Gastroesophageal sphincter (tissue), 4 donors: ENCODE data around the gene HECW1. TPM values are rescaled to one million over a fixed set of nuclear protein-coding genes. Genes with fewer than 3 reads are reported as not detected.

Source experiments
- ATAC-seq: fragments of 150-250 bp; one replicate; pipeline ENCODE4 v1.9.1; 2016; ENCODE audit warnings: mild to moderate bottlenecking, moderate library complexity
- H3K27ac ChIP-seq, 4 donors: fragments of 200-600 bp; sonication (generic) in 3 of 4; 1 replicate in 3 of 4; 2 replicates in 1 of 4; pipeline ENCODE4 v1.5.1; 2016 to 2019
- H3K27me3 ChIP-seq: fragments of 200-600 bp; sonication (generic); one replicate; pipeline ENCODE4 v1.5.1; 2019
- H3K36me3 ChIP-seq, 2 donors: fragments of 200-600 bp; sonication (generic); one replicate each; pipeline ENCODE4 v1.5.1; 2019; ENCODE audit warnings: control low read depth in 1 of 2
- H3K4me1 ChIP-seq, 3 donors: fragments of 200-600 bp; sonication (generic); 1 replicate in 2 of 3; 2 replicates in 1 of 3; pipeline ENCODE4 v1.5.1; 2016 to 2019; ENCODE audit warnings: control low read depth in 2 of 3
- H3K4me3 ChIP-seq, 2 donors: fragments of 200-600 bp; sonication (generic); one replicate each; pipeline ENCODE4 v1.5.1; 2019; ENCODE audit warnings: mild to moderate bottlenecking in 1 of 2, moderate library complexity in 1 of 2
- H3K9me3 ChIP-seq, 3 donors: fragments of 200-600 bp; sonication (generic); one replicate each; pipeline ENCODE4 v1.5.1; 2017 to 2019; ENCODE audit warnings: control low read depth in 2 of 3
- EP300 ChIP-seq: sonication (generic); formaldehyde crosslinking; IDR thresholded peaks from one replicate; pipeline ENCODE4 v1.6.1; 2017; ENCODE audit warnings: antibody characterized with exemption, mild to moderate bottlenecking
- POLR2A ChIP-seq, 2 donors: fragments of 450-650 bp; IDR thresholded peaks; one replicate each; pipeline ENCODE4 v1.6.1; 2017; ENCODE audit warnings: antibody characterized with exemption in 2 of 2, mild to moderate bottlenecking in 2 of 2, moderate library complexity in 1 of 2
- POLR2AphosphoS5 ChIP-seq: sonication (generic); formaldehyde crosslinking; IDR thresholded peaks from one replicate; pipeline ENCODE4 v1.6.1; 2017; ENCODE audit warnings: antibody characterized with exemption
- WGBS, 2 donors: methylation state at CpG; one replicate each; pipeline ENCODE4 v1.1.5; 2018; ENCODE audit warnings: low coverage in 1 of 2; 5-methylcytosine and 5-hydroxymethylcytosine counted together
- total RNA-seq, 4 donors: library from RNA; depleted of rRNA; stranded (reverse); fragments of >200 nt; gene quantifications; one replicate each; pipeline ENCODE4 v1.1.0, GENCODE V29; 2016
- TF ChIP-seq, protein P1 (sequence below), 4 experiments: fragments of 200-600 bp in 2 of 4; fragments of 450-650 bp in 2 of 4; sonication (generic) in 1 of 4; IDR thresholded peaks; one replicate each; pipeline ENCODE4 v1.5.1; 2017 to 2019; ENCODE audit warnings: antibody characterized with exemption in 4 of 4, mild to moderate bottlenecking in 2 of 4, moderate library complexity in 2 of 4

The HECW1 gene
- total RNA-seq, 4 donors from 2014 or later: 0.04 to 0.31 (median 0.13) TPM; not detected in 1

DNA sequence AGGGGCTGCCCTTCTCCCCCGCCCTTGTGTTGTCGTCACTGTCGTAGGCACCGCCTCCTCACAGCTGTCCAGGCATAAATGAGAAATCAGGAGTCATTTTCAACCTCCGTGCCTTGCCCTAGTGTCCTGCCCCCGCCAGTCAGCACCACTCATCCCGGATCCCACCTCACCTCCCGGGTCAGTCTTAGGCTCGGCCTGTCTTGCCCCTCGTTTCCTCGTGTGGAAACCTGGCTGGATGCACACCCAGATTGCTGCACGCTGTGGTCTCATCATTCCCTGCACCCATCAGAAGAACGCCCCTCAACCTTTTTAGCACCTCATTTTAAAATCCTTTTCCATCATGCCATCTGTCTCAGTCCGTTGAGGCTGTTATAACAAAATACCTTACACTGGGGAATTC is 213.1 kb downstream of the HECW1 start:
- Histone ChIP-seq H3K4me3 (no peak overlapping the region), H3K27me3 (peaks cover 9% of the 10 kb centered on the region), H3K27ac (no peak overlapping the region), H3K36me3 (no peaks in the 10 kb centered on the region), H3K9me3 (no peaks in the 10 kb centered on the region), H3K4me1 (no peaks in the 10 kb centered on the region)
- 63 to 72% methylated on average over 8 to 14 of the region's 14 CpGs for WGBS, 2 donors
- TF ChIP-seq, protein P1, sequence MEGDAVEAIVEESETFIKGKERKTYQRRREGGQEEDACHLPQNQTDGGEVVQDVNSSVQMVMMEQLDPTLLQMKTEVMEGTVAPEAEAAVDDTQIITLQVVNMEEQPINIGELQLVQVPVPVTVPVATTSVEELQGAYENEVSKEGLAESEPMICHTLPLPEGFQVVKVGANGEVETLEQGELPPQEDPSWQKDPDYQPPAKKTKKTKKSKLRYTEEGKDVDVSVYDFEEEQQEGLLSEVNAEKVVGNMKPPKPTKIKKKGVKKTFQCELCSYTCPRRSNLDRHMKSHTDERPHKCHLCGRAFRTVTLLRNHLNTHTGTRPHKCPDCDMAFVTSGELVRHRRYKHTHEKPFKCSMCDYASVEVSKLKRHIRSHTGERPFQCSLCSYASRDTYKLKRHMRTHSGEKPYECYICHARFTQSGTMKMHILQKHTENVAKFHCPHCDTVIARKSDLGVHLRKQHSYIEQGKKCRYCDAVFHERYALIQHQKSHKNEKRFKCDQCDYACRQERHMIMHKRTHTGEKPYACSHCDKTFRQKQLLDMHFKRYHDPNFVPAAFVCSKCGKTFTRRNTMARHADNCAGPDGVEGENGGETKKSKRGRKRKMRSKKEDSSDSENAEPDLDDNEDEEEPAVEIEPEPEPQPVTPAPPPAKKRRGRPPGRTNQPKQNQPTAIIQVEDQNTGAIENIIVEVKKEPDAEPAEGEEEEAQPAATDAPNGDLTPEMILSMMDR (IDR thresholded peaks at IDR 0.05): no peak
- TF ChIP-seq EP300 (no peak), POLR2AphosphoS5 (no peak), POLR2A (IDR thresholded peaks at IDR 0.05) (no peak)
- no peak for ATAC-seq

GRCh38 chr7:43328336-43328735 is 215.9 kb downstream of the HECW1 start:
- no peak for ATAC-seq
- no peaks in the 10 kb centered on the region for H3K36me3 ChIP-seq
- TF ChIP-seq EP300: no peak
- no peak for TF ChIP-seq POLR2AphosphoS5
- TF ChIP-seq, protein P1 (IDR thresholded peaks at IDR 0.05): no peak
- no peak for TF ChIP-seq POLR2A (IDR thresholded peaks at IDR 0.05)
- no peak overlapping the region for H3K27ac ChIP-seq
- H3K27me3 ChIP-seq: peaks cover 3% of the 10 kb centered on the region
- no peaks in the 10 kb centered on the region for H3K4me1 ChIP-seq
- 73 to 92% methylated on average over 2 to 8 of the region's 9 CpGs for WGBS, 2 donors
- no peak overlapping the region for H3K4me3 ChIP-seq
- no peaks in the 10 kb centered on the region for H3K9me3 ChIP-seq

GRCh38 chr7:43328785-43329380 is 216.4 kb downstream of the HECW1 start:
- WGBS, 2 donors: 40 to 53% methylated on average over 5 to 6 of the region's 6 CpGs
- Histone ChIP-seq H3K4me3 (no peak overlapping the region), H3K4me1 (no peaks in the 10 kb centered on the region), H3K27me3 (peaks cover 3% of the 10 kb centered on the region), H3K27ac (no peak overlapping the region), H3K9me3 (no peaks in the 10 kb centered on the region), H3K36me3 (no peaks in the 10 kb centered on the region)
- no peak for TF ChIP-seq POLR2AphosphoS5
- TF ChIP-seq EP300: no peak
- TF ChIP-seq, protein P1 (IDR thresholded peaks at IDR 0.05): no peak
- no peak for TF ChIP-seq POLR2A (IDR thresholded peaks at IDR 0.05)
- no peak for ATAC-seq

- no peaks in the 10 kb centered on the region for H3K4me1 ChIP-seq
- H3K4me3 ChIP-seq: no peak overlapping the region
- H3K36me3 ChIP-seq: no peaks in the 10 kb centered on the region
- H3K9me3 ChIP-seq: no peaks in the 10 kb centered on the region
- WGBS, 2 donors: 72 to 87% methylated on average over 3 of the region's 8 CpGs
- no peak for TF ChIP-seq POLR2A (IDR thresholded peaks at IDR 0.05)
- TF ChIP-seq EP300: no peak
- TF ChIP-seq POLR2AphosphoS5: no peak
- TF ChIP-seq, protein P1 (IDR thresholded peaks at IDR 0.05): no peak
- H3K27ac ChIP-seq: no peak overlapping the region
- no peaks in the 10 kb centered on the region for H3K27me3 ChIP-seq
- ATAC-seq: no peak
These were observed 219.8 kb downstream of the HECW1 start for GRCh38 chr7:43332193-43332796.

DNA sequence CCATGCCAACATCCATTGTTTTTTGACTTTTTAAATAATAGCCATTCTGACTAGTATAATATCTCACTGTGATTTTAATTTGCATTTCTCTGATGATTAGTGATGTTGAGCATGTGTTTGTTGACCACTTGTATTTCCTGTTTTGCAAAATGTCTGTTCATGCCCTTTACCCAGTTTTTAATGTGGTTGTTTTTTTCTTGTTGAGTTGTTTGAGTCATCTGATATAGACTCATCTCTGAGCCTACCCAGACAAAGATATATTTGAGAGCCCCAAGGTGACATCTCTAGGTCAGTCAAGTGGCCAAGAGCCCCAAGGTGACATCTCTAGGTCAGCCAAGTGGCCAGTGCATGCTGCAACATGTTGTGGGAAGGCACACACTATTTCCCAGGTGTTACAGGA is 224.7 kb downstream of the HECW1 start:
- H3K4me3 ChIP-seq: no peak overlapping the region
- no peaks in the 10 kb centered on the region for H3K36me3 ChIP-seq
- no peak for TF ChIP-seq POLR2A (IDR thresholded peaks at IDR 0.05)
- TF ChIP-seq, protein P1 (IDR thresholded peaks at IDR 0.05): no peak
- no peak for TF ChIP-seq POLR2AphosphoS5
- TF ChIP-seq EP300: no peak
- H3K9me3 ChIP-seq: no peaks in the 10 kb centered on the region
- H3K4me1 ChIP-seq: no peaks in the 10 kb centered on the region
- H3K27ac ChIP-seq: no peak overlapping the region
- H3K27me3 ChIP-seq: peaks cover 11% of the 10 kb centered on the region
- no peak for ATAC-seq
